GM19035 (cell line): ENCODE measurements around the gene TM2D1.

Experiments used
- ATAC-seq: cut with Tn5 transposase; IDR thresholded peaks from one replicate; pipeline ENCODE4 v1.9.1; 2021; ENCODE audit not compliant: unreplicated experiment

The TM2D1 gene

DNA sequence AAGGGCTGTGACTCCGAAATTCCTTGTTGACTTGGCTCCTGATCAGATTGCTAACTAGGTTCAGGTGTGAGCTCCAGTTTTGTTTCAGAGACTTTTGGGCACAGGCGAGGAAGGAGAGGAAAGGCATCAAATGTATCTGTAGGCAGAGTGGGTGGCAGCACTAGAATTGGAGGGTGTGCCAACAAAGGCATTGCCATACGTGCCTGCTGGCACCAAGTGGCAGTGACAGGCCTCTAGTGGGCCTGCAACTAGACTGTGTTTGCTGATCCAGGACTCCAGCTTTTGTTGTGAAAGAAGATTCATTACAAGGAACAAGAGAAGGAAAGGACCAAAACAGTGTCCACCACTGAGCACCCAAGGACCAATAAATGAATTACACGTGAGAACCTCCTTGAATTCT lies 79.5 kb downstream of the TM2D1 start:
- ATAC-seq: no peak

DNA sequence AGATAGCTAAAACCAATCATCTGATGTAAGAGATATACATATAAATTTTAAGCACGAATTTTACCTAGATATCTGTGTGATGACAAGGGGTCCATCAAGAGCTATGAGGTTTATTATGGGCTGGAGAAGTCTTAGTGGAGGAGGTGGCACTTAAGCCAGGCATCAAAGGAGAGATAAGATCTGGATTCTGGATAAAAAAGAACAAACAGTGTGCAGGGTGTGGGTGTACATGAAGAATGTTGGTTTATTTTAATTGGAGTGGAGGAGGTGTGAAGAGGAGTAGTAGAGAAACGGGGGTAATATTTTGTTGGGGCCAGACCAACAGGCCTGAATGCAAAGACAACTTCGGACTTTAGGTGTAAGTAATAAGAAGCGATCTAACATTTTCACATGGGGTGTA lies 80.6 kb downstream of the TM2D1 start:
- no peak for ATAC-seq

GRCh38 chr1:61642475-61643232 lies 82.3 kb downstream of the TM2D1 start:
- no peak for ATAC-seq

GRCh38 chr1:61641578-61642336 lies 83.2 kb downstream of the TM2D1 start:
- peak; percentile 91 for ATAC-seq

DNA sequence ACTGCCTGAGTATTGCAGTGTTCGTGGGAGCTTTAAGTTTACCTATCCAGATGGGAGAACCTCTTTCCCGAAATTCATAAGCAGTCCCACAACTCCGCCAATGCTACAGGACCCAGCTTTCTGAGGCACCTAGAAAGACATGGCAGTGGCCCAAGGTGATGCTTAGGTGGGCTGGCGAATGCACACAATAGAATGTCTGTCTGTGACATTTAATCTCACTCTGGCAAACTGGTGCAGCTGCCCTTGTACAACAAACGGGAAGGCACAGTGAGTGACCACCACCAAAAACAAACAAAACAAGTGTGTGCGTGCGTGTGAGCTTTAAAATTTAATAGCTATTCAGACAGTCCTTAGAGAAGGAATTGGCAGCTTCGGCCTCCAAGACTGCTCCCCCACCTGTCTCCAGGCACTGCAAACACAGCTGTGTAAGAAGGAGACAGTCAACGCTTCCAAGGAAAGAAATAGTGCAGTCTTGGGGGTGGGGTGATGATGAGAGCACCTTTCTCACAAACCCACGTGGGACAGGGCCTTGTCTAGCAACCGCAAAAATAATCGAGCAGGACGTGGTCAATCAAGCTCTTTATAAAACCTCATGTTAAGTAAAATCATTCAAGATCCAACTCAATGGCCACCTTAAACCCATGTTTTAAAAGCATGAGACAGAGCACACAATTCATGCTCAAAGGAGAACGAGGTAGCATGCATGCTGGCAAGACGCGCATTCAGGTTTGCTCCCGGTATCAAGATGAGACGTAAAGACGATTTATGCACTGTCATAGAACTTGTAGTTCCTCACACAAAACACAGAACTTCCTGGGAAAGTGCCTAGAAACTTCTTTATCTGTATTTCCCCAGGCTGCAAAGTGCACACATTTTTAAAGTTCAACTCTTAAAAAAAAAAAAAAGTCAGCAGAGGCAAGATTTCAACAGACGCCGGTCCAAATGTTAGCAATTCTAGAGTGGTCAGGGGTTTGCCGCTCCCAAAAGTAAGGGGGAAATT lies 84.1 kb downstream of the TM2D1 start:
- no peak for ATAC-seq

DNA sequence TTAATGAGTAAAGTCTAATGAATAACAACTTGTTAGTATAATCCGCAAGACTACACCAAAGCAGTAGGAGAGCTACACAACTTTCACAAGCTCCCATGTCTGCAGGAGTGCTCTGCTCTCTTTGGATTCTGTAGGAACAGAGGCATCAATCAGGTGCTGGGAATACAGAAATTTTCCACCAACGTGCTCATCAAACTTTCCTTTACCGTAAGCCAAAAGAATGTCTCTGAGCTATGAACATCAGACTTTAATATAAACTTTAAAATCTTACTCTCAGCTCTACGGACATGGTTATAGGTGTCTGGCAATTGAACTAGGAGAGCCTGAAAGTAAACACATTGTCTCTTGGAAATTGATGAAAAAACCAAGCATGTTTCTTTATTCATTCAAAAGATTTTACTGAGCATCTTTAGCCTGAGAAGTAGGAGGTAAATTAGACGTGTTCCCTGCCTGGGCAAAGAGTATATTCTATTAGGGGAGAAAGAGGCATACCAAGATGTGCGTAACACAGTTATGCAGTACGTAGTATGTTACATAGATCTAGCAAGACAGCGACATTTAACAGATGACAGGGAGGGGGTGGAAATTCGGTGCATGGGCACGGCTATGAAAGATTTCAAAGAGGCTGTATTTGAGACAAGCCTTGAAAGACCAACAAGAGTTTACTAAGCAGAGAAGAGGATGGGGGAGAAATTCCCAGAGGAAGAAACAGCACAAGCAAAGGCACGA lies 85.2 kb downstream of the TM2D1 start:
- no peak for ATAC-seq

DNA sequence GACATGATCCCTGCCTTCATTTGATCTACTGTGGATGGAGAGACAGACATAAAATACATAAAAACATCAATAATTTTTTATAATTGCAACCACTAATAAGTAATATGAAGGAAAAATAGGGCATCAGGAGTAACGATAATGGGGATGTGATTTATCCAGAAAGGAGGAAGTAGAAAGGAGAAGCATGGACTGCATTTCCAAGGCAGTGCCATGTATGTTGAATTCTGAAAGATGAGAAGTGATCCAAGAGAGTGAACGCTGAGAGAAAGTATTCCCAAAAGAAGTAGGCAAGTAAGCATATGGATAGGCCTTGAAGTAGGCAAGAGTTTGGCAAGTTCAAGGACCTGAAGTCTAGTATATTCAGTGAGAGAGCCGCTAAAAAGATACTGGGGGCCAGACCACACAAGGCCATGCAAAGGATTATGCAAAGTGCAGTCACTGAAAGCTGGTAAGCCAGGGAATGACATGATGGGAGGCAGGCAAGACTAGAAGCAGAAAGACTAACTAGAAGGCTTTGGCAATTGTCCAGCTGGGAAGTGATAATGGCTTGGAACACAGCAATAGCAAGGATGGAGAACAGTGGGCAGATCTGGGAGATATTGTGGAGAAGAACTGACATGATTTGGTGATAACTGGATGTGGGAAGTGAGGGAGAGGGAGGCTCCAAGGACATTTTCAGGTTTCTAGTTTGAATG lies 85.9 kb downstream of the TM2D1 start:
- ATAC-seq: no peak

GRCh38 chr1:61638296-61638695 lies 86.6 kb downstream of the TM2D1 start:
- no peak for ATAC-seq

GRCh38 chr1:61637470-61637869 lies 87.5 kb downstream of the TM2D1 start:
- no peak for ATAC-seq

DNA sequence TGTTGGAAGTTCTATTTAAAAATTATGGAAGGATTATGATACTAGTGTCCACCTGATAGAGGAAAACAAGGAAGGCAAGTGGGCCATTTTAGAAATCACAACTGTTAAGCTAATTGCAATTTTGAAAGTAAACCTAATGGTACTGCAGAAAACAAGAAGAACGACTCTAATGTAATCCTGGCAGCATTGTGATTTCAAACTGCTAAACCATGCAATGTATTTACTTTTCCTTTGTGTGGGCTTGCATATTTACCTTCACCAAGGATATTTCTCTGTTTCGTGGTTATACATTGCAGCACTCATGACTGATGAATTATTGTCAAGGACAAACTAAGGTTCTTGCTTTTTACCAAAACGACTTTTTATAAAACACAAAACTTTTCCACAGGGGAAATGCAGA lies 88.1 kb downstream of the TM2D1 start:
- ATAC-seq: no peak

DNA sequence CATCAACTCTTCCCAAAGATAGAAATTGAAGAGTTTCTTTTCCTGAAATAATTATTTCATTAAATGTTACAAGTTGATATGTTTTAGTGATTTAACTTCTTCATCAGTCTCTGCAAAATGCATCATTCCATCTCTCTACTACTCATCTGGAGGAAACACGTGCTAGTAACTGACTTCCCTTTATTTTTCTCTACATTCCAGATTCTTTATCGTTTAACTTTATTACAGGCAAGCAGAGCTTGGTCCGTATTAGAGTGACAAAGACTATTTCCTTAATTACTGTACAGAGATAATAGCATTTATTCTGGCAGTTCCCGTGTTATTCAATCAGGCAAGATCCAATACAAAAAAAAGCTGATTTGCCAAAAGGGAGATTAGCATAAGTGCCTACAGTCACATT lies 88.6 kb downstream of the TM2D1 start:
- no peak for ATAC-seq

DNA sequence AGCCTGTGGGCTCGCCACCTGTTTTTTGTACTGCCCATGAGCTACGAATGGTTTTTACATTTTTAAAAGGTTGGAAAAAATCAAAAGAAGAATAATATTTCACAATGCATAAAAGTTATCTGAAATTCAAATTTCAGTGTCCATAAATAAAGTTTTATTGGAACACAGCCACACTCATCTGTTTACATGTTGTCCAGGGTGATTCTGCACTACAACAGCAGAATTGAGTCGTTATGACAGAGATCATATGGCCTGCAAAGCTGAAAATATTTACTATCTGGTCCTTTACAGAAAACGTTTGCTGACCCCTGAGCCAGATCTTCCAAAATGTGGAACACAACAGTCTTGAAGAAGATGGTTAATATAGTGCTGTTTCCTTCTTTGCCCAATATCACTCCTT lies 89.4 kb downstream of the TM2D1 start:
- no peak for ATAC-seq

DNA sequence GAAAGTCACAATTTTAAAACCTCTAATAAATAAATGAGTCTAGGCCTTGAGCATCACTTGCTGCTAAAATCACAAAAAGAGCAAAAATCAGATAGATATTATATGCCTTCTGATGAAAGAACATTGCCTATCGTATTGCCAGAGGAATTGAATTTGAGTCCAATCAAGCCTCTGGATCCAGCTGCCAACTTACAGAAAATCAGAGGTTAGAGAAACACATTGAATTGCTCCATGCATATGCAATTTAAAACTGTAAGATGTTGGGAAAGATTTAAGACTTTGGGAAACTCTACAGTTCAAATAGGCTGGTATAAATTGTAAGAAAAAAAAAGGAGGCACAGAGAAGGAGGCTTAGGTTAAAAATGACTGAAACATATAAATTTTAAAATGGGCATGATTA lies 93.5 kb downstream of the TM2D1 start:
- ATAC-seq: no peak
